ENCODE results near the gene LRRC55. TPM values are rescaled to one million over a fixed set of nuclear protein-coding genes. Genes with fewer than 3 reads are reported as not detected.

Gene LRRC55
- polyA plus RNA-seq, 1 experiment: not detected

- ChIA-PET CTCF (interaction anchor here (0.6 to 1.6 kb wide), 2 partner anchors 74 to 75 kb away, joined by 3 to 6 read pairs; no protein-coding TSS in a partner anchor), POLR2A (no interaction called here)
- H3K27me3 ChIP-seq (ENCODE audit: control insufficient read depth, insufficient read depth, low read length): peaks cover 7% of the 10 kb centered on the region
- H3K9me3 ChIP-seq (ENCODE audit: control insufficient read depth, insufficient read depth, low read length): no peaks in the 10 kb centered on the region
- DNase-seq (ENCODE audit: low read depth, low spot score): no peak
- TF ChIP-seq, protein P1, sequence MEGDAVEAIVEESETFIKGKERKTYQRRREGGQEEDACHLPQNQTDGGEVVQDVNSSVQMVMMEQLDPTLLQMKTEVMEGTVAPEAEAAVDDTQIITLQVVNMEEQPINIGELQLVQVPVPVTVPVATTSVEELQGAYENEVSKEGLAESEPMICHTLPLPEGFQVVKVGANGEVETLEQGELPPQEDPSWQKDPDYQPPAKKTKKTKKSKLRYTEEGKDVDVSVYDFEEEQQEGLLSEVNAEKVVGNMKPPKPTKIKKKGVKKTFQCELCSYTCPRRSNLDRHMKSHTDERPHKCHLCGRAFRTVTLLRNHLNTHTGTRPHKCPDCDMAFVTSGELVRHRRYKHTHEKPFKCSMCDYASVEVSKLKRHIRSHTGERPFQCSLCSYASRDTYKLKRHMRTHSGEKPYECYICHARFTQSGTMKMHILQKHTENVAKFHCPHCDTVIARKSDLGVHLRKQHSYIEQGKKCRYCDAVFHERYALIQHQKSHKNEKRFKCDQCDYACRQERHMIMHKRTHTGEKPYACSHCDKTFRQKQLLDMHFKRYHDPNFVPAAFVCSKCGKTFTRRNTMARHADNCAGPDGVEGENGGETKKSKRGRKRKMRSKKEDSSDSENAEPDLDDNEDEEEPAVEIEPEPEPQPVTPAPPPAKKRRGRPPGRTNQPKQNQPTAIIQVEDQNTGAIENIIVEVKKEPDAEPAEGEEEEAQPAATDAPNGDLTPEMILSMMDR (IDR thresholded peaks at IDR 0.05; ENCODE audit: low read depth, low read length): no peak
- no peak overlapping the region for H3K4me3 ChIP-seq (ENCODE audit: low read depth, low read length)
- H3K27ac ChIP-seq (ENCODE audit: low read depth, low read length): no peak overlapping the region
These were observed 6.3 kb upstream of the LRRC55 start for GRCh38 chr11:57175478-57175877.

DNA sequence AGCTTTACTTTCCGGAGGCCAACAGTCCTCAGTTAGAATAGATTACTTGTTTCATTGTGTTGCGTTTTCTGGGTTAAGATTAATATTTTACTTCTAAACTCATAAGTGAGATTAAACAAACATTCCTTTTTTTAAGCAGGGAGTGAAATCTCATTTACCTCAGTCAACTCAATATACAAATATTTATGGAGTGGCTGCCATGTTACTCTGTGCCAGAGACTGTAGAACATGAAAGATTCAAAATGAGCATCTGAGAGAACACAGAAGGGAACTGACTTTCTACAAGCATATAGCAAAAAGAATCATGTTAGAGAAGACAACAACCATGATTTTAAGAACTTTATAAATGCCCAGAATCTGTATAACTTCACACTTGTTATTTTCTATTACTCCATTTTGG, 3.4 kb upstream of the LRRC55 start:
- CTCF ChIA-PET: interaction anchor here (1.1 kb wide), 1 partner anchor 71 kb away, joined by 4 read pairs; no protein-coding TSS in a partner anchor
- no peak overlapping the region for H3K4me3 ChIP-seq (ENCODE audit: low read depth, low read length)
- POLR2A ChIA-PET: no interaction called here
- no peak overlapping the region for H3K27ac ChIP-seq (ENCODE audit: low read depth, low read length)
- no peaks in the 10 kb centered on the region for H3K9me3 ChIP-seq (ENCODE audit: control insufficient read depth, insufficient read depth, low read length)
- peaks cover 16% of the 10 kb centered on the region for H3K27me3 ChIP-seq (ENCODE audit: control insufficient read depth, insufficient read depth, low read length)
- DNase-seq (ENCODE audit: low read depth, low spot score): no peak
- TF ChIP-seq, protein P1 (IDR thresholded peaks at IDR 0.05; ENCODE audit: low read depth, low read length): no peak

- POLR2A ChIA-PET: no interaction called here
- no peak for DNase-seq (ENCODE audit: low read depth, low spot score)
These were observed 2.1 kb upstream of the LRRC55 start for GRCh38 chr11:57179681-57180080.

DNA sequence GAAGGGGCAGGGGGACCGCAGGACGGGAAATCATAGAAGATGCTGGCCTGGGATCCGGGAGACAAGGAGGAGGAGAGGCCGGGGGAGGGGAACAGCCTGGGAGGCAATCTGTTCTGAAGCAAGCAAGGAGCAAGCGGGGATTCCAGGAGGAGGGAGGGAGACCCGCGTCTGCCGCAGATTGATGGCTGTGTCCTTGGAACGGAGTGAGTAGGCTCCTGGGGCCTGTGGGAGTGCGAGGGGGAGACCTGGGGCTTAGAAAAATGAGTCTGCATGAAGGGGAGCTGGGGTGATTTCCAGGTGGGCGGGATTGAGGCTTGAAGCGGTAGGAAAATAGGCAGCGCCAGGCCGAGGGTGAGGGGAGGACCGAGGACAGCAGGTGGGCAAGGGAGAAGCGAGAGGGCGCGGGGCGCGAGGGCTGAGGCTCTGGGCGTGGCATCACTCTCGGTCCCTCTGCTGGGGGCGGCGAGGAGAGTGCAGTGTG, 1.6 kb upstream of the LRRC55 start:
- Histone ChIP-seq H3K27me3 (ENCODE audit: control insufficient read depth, insufficient read depth, low read length) (peaks cover 16% of the 10 kb centered on the region), H3K9me3 (ENCODE audit: control insufficient read depth, insufficient read depth, low read length) (no peaks in the 10 kb centered on the region), H3K4me3 (ENCODE audit: low read depth, low read length) (no peak overlapping the region), H3K27ac (ENCODE audit: low read depth, low read length) (no peak overlapping the region)
- ChIA-PET CTCF (no interaction called here), POLR2A (no interaction called here)
- no peak for DNase-seq (ENCODE audit: low read depth, low spot score)
- TF ChIP-seq, protein P1 (IDR thresholded peaks at IDR 0.05; ENCODE audit: low read depth, low read length): no peak

More at GRCh38 chr11:57179681-57180080, 2.1 kb upstream of the LRRC55 start:
- no peak overlapping the region for H3K4me3 ChIP-seq (ENCODE audit: low read depth, low read length)
- TF ChIP-seq, protein P1 (IDR thresholded peaks at IDR 0.05; ENCODE audit: low read depth, low read length): no peak
- CTCF ChIA-PET: no interaction called here
- no peaks in the 10 kb centered on the region for H3K9me3 ChIP-seq (ENCODE audit: control insufficient read depth, insufficient read depth, low read length)
- H3K27me3 ChIP-seq (ENCODE audit: control insufficient read depth, insufficient read depth, low read length): peaks cover 16% of the 10 kb centered on the region
- no peak overlapping the region for H3K27ac ChIP-seq (ENCODE audit: low read depth, low read length)

- ChIA-PET CTCF (no interaction called here), POLR2A (no interaction called here)
- no peak for DNase-seq (ENCODE audit: low read depth, low spot score)
- no peak overlapping the region for H3K4me3 ChIP-seq (ENCODE audit: low read depth, low read length)
- TF ChIP-seq, protein P1 (IDR thresholded peaks at IDR 0.05; ENCODE audit: low read depth, low read length): no peak
- H3K27ac ChIP-seq (ENCODE audit: low read depth, low read length): no peak overlapping the region
- no peaks in the 10 kb centered on the region for H3K9me3 ChIP-seq (ENCODE audit: control insufficient read depth, insufficient read depth, low read length)
- peaks cover 16% of the 10 kb centered on the region for H3K27me3 ChIP-seq (ENCODE audit: control insufficient read depth, insufficient read depth, low read length)
These were observed 789 bp upstream of the LRRC55 start for GRCh38 chr11:57180964-57181363.
